Tibial nerve (tissue), 4 donors: Measurements from ENCODE around the gene C1QA. TPM values are rescaled to one million over a fixed set of nuclear protein-coding genes. Genes with fewer than 3 reads are reported as not detected.

Source experiments
- DNase-seq, 2 donors: peaks; one replicate each; pipeline ENCODE4 v3.0.0-alpha.2; 2019; ENCODE audit warnings: low spot score in 2 of 2
- H3K27ac ChIP-seq, 4 donors: fragments of 200-600 bp; sonication (generic) in 3 of 4; one replicate each; pipeline ENCODE4 v1.5.1; 2017 to 2019; ENCODE audit warnings: mild to moderate bottlenecking in 1 of 4
- H3K27me3 ChIP-seq, 2 donors: fragments of 200-600 bp; sonication (generic) in 1 of 2; one replicate each; pipeline versions ENCODE4 v1.5.1 to v1.6.0; 2017 to 2019
- H3K36me3 ChIP-seq, 3 donors: fragments of 200-600 bp; sonication (generic); one replicate each; pipeline ENCODE4 v1.5.1; 2018 to 2019
- H3K4me1 ChIP-seq, 4 donors: fragments of 200-600 bp; sonication (generic) in 3 of 4; one replicate each; pipeline ENCODE4 v1.5.1; 2017 to 2019
- H3K4me3 ChIP-seq, 4 donors: fragments of 200-600 bp; sonication (generic) in 3 of 4; one replicate each; pipeline ENCODE4 v1.5.1; 2017 to 2019; ENCODE audit warnings: mild to moderate bottlenecking in 1 of 4, moderate library complexity in 1 of 4
- H3K9me3 ChIP-seq, 4 donors: fragments of 200-600 bp; sonication (generic) in 3 of 4; one replicate each; pipeline ENCODE4 v1.5.1; 2017 to 2019
- EP300 ChIP-seq, 2 donors: sonication (generic); formaldehyde crosslinking; IDR thresholded peaks; one replicate each; pipeline ENCODE4 v1.6.1; 2017; ENCODE audit warnings: antibody characterized with exemption in 2 of 2, mild to moderate bottlenecking in 1 of 2
- POLR2A ChIP-seq, 2 donors: fragments of 450-650 bp; IDR thresholded peaks; one replicate each; pipeline ENCODE4 v1.6.1; 2017; ENCODE audit warnings: antibody characterized with exemption in 2 of 2, mild to moderate bottlenecking in 2 of 2, moderate library complexity in 2 of 2
- WGBS, 2 donors: methylation state at CpG; one replicate each; pipeline ENCODE4 v1.1.5; 2018; 5-methylcytosine and 5-hydroxymethylcytosine counted together
- total RNA-seq, 4 donors: library from RNA; depleted of rRNA; stranded (reverse); fragments of >200 nt; gene quantifications; one replicate each; pipeline ENCODE4 v1.1.0, GENCODE V29; 2016
- TF ChIP-seq, protein P1 (sequence below), 5 experiments: fragments of 200-600 bp in 3 of 5; fragments of 450-650 bp in 2 of 5; sonication (generic) in 3 of 5; IDR thresholded peaks; one replicate each; pipeline ENCODE4 v1.5.1; 2016 to 2019; ENCODE audit warnings: antibody characterized with exemption in 5 of 5, mild to moderate bottlenecking in 3 of 5, moderate library complexity in 2 of 5

C1QA gene
- total RNA-seq, 4 donors from 2014 or later = 139 to 231 (median 182) TPM

- Histone ChIP-seq H3K36me3 (no peaks in the 10 kb centered on the region), H3K27ac (no peak within 1 kb of the TSS), H3K27me3 (peaks cover 0 to 6% of the 10 kb centered on the region in 2 donors), H3K9me3 (no peaks in the 10 kb centered on the region), H3K4me3 (peak within 1 kb of the TSS; percentile 4 to 48 (median 10)), H3K4me1 (no peaks in the 10 kb centered on the region)
- peak in 1 of 2 donors; percentile 61 for DNase-seq
- TF ChIP-seq EP300 (IDR thresholded peaks at IDR 0.05) = peak in 1 of 2 donors; percentile 76
- TF ChIP-seq, protein P1, sequence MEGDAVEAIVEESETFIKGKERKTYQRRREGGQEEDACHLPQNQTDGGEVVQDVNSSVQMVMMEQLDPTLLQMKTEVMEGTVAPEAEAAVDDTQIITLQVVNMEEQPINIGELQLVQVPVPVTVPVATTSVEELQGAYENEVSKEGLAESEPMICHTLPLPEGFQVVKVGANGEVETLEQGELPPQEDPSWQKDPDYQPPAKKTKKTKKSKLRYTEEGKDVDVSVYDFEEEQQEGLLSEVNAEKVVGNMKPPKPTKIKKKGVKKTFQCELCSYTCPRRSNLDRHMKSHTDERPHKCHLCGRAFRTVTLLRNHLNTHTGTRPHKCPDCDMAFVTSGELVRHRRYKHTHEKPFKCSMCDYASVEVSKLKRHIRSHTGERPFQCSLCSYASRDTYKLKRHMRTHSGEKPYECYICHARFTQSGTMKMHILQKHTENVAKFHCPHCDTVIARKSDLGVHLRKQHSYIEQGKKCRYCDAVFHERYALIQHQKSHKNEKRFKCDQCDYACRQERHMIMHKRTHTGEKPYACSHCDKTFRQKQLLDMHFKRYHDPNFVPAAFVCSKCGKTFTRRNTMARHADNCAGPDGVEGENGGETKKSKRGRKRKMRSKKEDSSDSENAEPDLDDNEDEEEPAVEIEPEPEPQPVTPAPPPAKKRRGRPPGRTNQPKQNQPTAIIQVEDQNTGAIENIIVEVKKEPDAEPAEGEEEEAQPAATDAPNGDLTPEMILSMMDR (IDR thresholded peaks at IDR 0.05) = no peak
- WGBS, 2 donors = 56 to 61% methylated on average over 11 to 13 of the region's 13 CpGs
Measured at GRCh38 chr1:22652881-22653316, 16.5 kb downstream of the C1QA start, which contains the start of gene C1QB. TSS of gene C1QB (plus strand) at chr1:22653236. CDS start at chr1:22659463, 6,227 bp downstream.

GRCh38 chr1:22654692-22655091 is 18.3 kb downstream of the C1QA start:
- no peaks in the 10 kb centered on the region for H3K4me1 ChIP-seq
- peaks cover 0 to 8% of the 10 kb centered on the region in 2 donors for H3K27me3 ChIP-seq
- no peak for DNase-seq
- peak overlapping the region in 3 of 4 donors; percentile 3 to 48 (median 10) for H3K4me3 ChIP-seq
- TF ChIP-seq POLR2A (IDR thresholded peaks at IDR 0.05) = no peak
- no peak for TF ChIP-seq EP300 (IDR thresholded peaks at IDR 0.05)
- TF ChIP-seq, protein P1 (IDR thresholded peaks at IDR 0.05) = no peak
- no peaks in the 10 kb centered on the region for H3K9me3 ChIP-seq
- H3K27ac ChIP-seq = no peak overlapping the region
- H3K36me3 ChIP-seq = no peaks in the 10 kb centered on the region
- WGBS, 2 donors = 46 to 65% methylated on average over 5 of the region's 5 CpGs

- TF ChIP-seq EP300 (IDR thresholded peaks at IDR 0.05) (no peak), POLR2A (IDR thresholded peaks at IDR 0.05) (no peak)
- TF ChIP-seq, protein P1 (IDR thresholded peaks at IDR 0.05) = no peak
- H3K36me3 ChIP-seq = no peaks in the 10 kb centered on the region
- no peaks in the 10 kb centered on the region for H3K4me1 ChIP-seq
- H3K27ac ChIP-seq = no peak overlapping the region
- no peak overlapping the region for H3K4me3 ChIP-seq
- no peak for DNase-seq
- peaks cover 0 to 11% of the 10 kb centered on the region in 2 donors for H3K27me3 ChIP-seq
- 72 to 74% methylated on average over 3 of the region's 3 CpGs for WGBS, 2 donors
- H3K9me3 ChIP-seq = no peaks in the 10 kb centered on the region
Measured at GRCh38 chr1:22658385-22659163, 22.1 kb downstream of the C1QA start.

DNA sequence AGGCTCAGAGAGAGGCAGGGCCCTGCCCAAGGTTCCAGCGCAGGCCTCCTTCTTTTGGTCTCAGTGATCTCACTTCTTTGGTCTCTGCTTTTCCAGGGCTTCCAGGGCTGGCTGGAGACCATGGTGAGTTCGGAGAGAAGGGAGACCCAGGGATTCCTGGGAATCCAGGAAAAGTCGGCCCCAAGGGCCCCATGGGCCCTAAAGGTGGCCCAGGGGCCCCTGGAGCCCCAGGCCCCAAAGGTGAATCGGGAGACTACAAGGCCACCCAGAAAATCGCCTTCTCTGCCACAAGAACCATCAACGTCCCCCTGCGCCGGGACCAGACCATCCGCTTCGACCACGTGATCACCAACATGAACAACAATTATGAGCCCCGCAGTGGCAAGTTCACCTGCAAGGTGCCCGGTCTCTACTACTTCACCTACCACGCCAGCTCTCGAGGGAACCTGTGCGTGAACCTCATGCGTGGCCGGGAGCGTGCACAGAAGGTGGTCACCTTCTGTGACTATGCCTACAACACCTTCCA is 24.4 kb downstream of the C1QA start:
- Histone ChIP-seq H3K9me3 (no peaks in the 10 kb centered on the region), H3K4me1 (no peaks in the 10 kb centered on the region), H3K27ac (no peak overlapping the region), H3K4me3 (no peak overlapping the region), H3K27me3 (peaks cover 0 to 5% of the 10 kb centered on the region in 2 donors), H3K36me3 (no peaks in the 10 kb centered on the region)
- DNase-seq = no peak
- TF ChIP-seq, protein P1 (IDR thresholded peaks at IDR 0.05) = no peak
- no peak for TF ChIP-seq EP300 (IDR thresholded peaks at IDR 0.05)
- 87 to 90% methylated on average over 19 of the region's 19 CpGs for WGBS, 2 donors

- Histone ChIP-seq H3K9me3 (no peaks in the 10 kb centered on the region), H3K36me3 (no peaks in the 10 kb centered on the region), H3K27me3 (peaks cover 0 to 5% of the 10 kb centered on the region in 2 donors), H3K4me3 (no peak overlapping the region), H3K27ac (no peak overlapping the region), H3K4me1 (no peaks in the 10 kb centered on the region)
- 81 to 95% methylated on average over 2 of the region's 2 CpGs for WGBS, 2 donors
- TF ChIP-seq, protein P1 (IDR thresholded peaks at IDR 0.05) = no peak
- no peak for TF ChIP-seq POLR2A (IDR thresholded peaks at IDR 0.05)
- no peak for TF ChIP-seq EP300 (IDR thresholded peaks at IDR 0.05)
- no peak for DNase-seq
Measured at GRCh38 chr1:22661880-22662279, 25.5 kb downstream of the C1QA start.
